HS-27A (cell line): ENCODE measurements around the gene EIF1.

Source experiments
- DNase-seq: peaks from one replicate; pipeline ENCODE4 v3.0.0-alpha.2; 2012; ENCODE audit warnings: low read depth, missing footprints

Gene EIF1

GRCh38 chr17:41736983-41737679 is 48.4 kb downstream of the EIF1 start:
- no peak for DNase-seq

DNA sequence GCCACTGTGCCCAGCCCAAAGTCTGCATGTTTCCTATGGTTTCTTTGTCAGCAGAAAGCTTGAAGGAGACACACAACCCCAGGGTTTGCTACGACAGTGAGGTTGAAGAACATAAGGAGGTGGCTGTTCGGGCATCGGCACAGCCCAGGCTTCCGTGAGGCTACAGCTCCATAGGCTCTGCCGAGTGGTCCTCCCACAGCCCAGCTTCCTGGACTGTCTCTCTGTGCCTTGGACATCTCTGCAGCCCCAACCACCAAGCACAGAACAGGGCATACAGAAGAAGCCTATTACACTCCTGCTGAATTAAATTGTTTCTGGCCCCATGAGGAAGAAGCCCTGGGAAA is 49.0 kb downstream of the EIF1 start:
- DNase-seq = no peak

GRCh38 chr17:41738077-41738800 is 49.6 kb downstream of the EIF1 start:
- DNase-seq = peak; percentile 8

DNA sequence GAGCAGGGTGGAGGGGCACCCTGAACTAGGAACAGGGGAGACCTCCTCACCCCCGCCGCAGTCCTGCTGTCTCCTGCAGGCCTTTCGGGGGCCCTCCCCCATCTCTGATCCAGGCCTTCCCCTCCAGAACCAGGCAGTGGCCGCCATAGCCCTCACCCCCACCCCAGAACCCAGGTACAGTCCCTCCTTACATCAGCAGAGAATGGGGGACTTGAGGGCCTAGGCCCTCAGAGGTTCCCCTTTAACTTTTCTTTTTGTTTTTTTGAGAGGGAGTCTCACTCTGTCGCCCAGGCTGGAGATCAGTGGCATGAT is 50.1 kb downstream of the EIF1 start:
- DNase-seq = no peak

- DNase-seq = no peak
Measured at GRCh38 chr17:41739661-41740352, 51.1 kb downstream of the EIF1 start.

DNA sequence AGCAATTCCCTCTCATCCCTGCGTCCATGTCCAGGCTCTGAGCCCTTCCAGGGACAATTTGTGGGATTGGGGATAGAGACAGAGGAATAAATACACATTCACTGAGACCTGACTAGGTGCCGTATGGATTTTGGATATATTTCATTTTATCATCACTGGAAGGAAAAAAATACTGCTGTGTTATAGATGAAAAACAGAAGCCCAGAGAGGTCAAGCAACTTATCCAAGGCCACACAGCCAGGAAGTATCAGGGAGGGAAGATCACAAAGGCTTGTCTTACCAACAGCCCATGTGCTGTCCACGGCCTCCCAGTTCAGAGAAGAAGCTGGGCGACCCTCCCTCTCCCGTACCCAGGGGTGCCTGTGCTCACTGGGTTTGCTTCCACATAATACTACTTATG is 51.8 kb downstream of the EIF1 start:
- no peak for DNase-seq

DNA sequence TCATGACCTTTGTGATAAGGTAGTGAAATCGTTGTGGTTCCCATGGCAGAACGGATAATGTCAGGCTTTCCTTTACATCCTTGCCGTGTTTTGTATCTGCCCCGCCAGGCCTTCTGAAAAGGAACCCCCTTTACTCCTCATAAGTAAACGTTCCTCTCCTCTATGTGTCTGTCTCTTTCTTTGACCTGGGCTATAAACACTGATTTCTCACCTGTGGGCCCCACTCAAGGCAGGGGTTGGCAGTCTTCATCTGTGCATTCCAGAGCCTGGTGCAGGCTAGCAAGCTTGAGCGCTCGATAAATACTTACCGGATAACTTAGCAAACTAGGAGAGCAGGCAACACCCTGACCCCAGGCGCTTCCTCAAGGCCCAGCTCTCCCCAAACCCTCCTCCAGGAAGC is 53.0 kb downstream of the EIF1 start:
- DNase-seq = no peak
